ENCODE data around the gene TRIM2. TPM values are rescaled to one million over a fixed set of nuclear protein-coding genes. Genes with fewer than 3 reads are reported as not detected.

Gene TRIM2
- polyA plus RNA-seq, 4 donors, result 17.8 to 107 (median 22.1) TPM

- H3K27ac ChIP-seq (ENCODE audit: low read depth in 1 of 3, low read length in 2 of 3), result peak overlapping the region in 1 of 3 donors; percentile 75
Observed at GRCh38 chr4:153220682-153221395, 16.6 kb downstream of the TRIM2 start.

GRCh38 chr4:153221783-153222706, 17.8 kb downstream of the TRIM2 start:
- H3K4me3 ChIP-seq (ENCODE audit: low read depth in 1 of 3, low read length in 3 of 3), result peak overlapping the region; percentile 43 to 52 (median 50)
- peaks cover 4 to 48% (median 7%) of the 10 kb centered on the region in 3 donors for H3K4me1 ChIP-seq (ENCODE audit: control insufficient read depth in 3 of 3, insufficient read depth in 2 of 3, low read depth in 1 of 3, low read length in 2 of 3)
- 17 to 26% (median 18%) methylated on average over 30 of the region's 30 CpGs for WGBS, 3 donors
- H3K36me3 ChIP-seq (ENCODE audit: control insufficient read depth in 3 of 3, insufficient read depth in 2 of 3, low read depth in 1 of 3, low read length in 3 of 3), result peaks cover 0 to 20% (median 0%) of the 10 kb centered on the region in 3 donors
- peak overlapping the region; percentile 74 to 95 (median 89) for H3K27ac ChIP-seq (ENCODE audit: low read depth in 1 of 3, low read length in 2 of 3)
- FAIRE-seq (no peak), DNase-seq (peak in 1 of 2 donors; percentile 60)
- H3K9me3 ChIP-seq (ENCODE audit: control insufficient read depth in 2 of 2, insufficient read depth in 1 of 2, low read depth in 1 of 2, low read length in 1 of 2), result no peaks in the 10 kb centered on the region
- no peaks in the 10 kb centered on the region for H3K27me3 ChIP-seq (ENCODE audit: control insufficient read depth in 3 of 3, insufficient read depth in 3 of 3, low read length in 3 of 3)

More at GRCh38 chr4:153220682-153221395, 16.6 kb downstream of the TRIM2 start:
- H3K4me1 ChIP-seq (ENCODE audit: control insufficient read depth in 3 of 3, insufficient read depth in 2 of 3, low read depth in 1 of 3, low read length in 2 of 3), result peaks cover 4 to 48% (median 7%) of the 10 kb centered on the region in 3 donors
- 55 to 70% (median 65%) methylated on average over 5 of the region's 5 CpGs for WGBS, 3 donors
- no peak overlapping the region for H3K4me3 ChIP-seq (ENCODE audit: low read depth in 1 of 3, low read length in 3 of 3)
- FAIRE-seq (no peak), DNase-seq (no peak)
- peaks cover 0 to 3% of the 10 kb centered on the region in 2 donors for H3K9me3 ChIP-seq (ENCODE audit: control insufficient read depth in 2 of 2, insufficient read depth in 1 of 2, low read depth in 1 of 2, low read length in 1 of 2)
- no peaks in the 10 kb centered on the region for H3K27me3 ChIP-seq (ENCODE audit: control insufficient read depth in 3 of 3, insufficient read depth in 3 of 3, low read length in 3 of 3)
- H3K36me3 ChIP-seq (ENCODE audit: control insufficient read depth in 3 of 3, insufficient read depth in 2 of 3, low read depth in 1 of 3, low read length in 3 of 3), result peaks cover 0 to 21% (median 0%) of the 10 kb centered on the region in 3 donors

DNA sequence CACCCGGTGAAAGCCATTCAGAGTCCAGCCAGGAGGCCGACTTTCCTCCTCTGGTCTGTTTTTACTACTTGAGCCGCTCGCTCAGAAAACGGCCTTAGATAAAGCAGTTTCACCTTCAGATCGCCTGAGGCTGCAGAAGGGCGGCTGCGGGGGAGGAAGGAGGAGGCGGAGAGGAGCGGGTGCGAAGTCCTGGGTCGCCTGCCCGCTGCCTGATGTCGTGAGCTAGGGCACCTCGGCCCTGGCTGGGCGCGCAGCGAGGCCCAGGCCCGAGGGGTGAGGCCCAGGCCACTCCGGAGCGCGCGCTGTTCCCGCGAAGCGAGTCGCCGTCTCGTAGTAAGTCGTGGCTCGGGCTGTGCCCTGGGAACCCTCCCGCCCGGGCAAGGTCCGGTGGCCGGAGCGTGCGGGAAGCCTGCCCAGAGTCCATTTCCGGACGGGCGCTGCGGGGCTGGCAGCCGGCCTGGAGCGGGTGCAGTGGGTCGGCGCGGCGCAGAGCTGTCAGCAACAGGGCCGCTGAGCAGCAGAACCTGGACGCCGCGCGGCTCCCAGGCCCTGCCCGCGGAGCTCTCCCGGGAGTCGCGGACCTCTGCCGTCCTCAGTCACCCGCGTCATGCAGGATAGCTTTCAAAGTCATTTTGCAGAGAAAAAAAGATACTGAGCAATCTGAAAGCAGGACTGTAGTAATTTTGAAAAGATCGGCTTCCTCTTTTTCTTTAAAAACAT, 18.6 kb downstream of the TRIM2 start:
- Histone ChIP-seq H3K9me3 (ENCODE audit: control insufficient read depth in 2 of 2, insufficient read depth in 1 of 2, low read depth in 1 of 2, low read length in 1 of 2) (no peaks in the 10 kb centered on the region), H3K4me1 (ENCODE audit: control insufficient read depth in 3 of 3, insufficient read depth in 2 of 3, low read depth in 1 of 3, low read length in 2 of 3) (peaks cover 4 to 45% (median 7%) of the 10 kb centered on the region in 3 donors), H3K27me3 (ENCODE audit: control insufficient read depth in 3 of 3, insufficient read depth in 3 of 3, low read length in 3 of 3) (no peaks in the 10 kb centered on the region), H3K4me3 (ENCODE audit: low read depth in 1 of 3, low read length in 3 of 3) (peak overlapping the region; percentile 43 to 52 (median 50)), H3K27ac (ENCODE audit: low read depth in 1 of 3, low read length in 2 of 3) (peak overlapping the region; percentile 74 to 95 (median 89)), H3K36me3 (ENCODE audit: control insufficient read depth in 3 of 3, insufficient read depth in 2 of 3, low read depth in 1 of 3, low read length in 3 of 3) (peaks cover 0 to 20% (median 0%) of the 10 kb centered on the region in 3 donors)
- DNase-seq (peak; percentile 77 to 86), FAIRE-seq (no peak)
- WGBS, 3 donors, result 1 to 2% (median 1%) methylated on average over 55 to 61 of the region's 61 CpGs

- Histone ChIP-seq H3K36me3 (ENCODE audit: control insufficient read depth in 3 of 3, insufficient read depth in 2 of 3, low read depth in 1 of 3, low read length in 3 of 3) (peaks cover 0 to 16% (median 0%) of the 10 kb centered on the region in 3 donors), H3K27ac (ENCODE audit: low read depth in 1 of 3, low read length in 2 of 3) (peak overlapping the region; percentile 74 to 95 (median 89)), H3K4me3 (ENCODE audit: low read depth in 1 of 3, low read length in 3 of 3) (peak overlapping the region in 2 of 3 donors; percentile 50 to 52), H3K9me3 (ENCODE audit: control insufficient read depth in 2 of 2, insufficient read depth in 1 of 2, low read depth in 1 of 2, low read length in 1 of 2) (no peaks in the 10 kb centered on the region), H3K27me3 (ENCODE audit: control insufficient read depth in 3 of 3, insufficient read depth in 3 of 3, low read length in 3 of 3) (no peaks in the 10 kb centered on the region), H3K4me1 (ENCODE audit: control insufficient read depth in 3 of 3, insufficient read depth in 2 of 3, low read depth in 1 of 3, low read length in 2 of 3) (peaks cover 4 to 45% (median 7%) of the 10 kb centered on the region in 3 donors)
- DNase-seq (peak in 1 of 2 donors; percentile 32), FAIRE-seq (no peak)
- 11 to 35% (median 13%) methylated on average over 9 of the region's 9 CpGs for WGBS, 3 donors
Observed at GRCh38 chr4:153223427-153223801, 19.2 kb downstream of the TRIM2 start.

DNA sequence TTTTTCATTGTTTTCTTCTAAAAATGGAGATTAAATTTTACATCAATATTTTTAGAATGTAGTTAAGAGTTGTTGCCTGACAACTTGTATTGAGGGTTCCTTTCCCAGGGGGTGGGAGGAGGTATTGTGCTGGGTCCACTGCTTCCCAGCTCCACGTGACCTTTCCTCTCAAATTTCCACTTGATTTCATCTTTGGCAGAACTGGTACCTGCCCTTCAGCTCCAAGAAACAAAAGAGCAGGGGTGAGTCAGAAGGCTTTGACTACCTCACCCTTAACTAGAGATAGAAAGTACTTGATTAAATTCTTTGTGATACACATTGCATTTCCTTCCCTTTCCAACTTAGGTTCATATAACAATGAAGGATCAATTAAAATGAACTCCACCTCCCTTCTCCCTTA, 19.7 kb downstream of the TRIM2 start:
- Histone ChIP-seq H3K27me3 (ENCODE audit: control insufficient read depth in 3 of 3, insufficient read depth in 3 of 3, low read length in 3 of 3) (no peaks in the 10 kb centered on the region), H3K9me3 (ENCODE audit: control insufficient read depth in 2 of 2, insufficient read depth in 1 of 2, low read depth in 1 of 2, low read length in 1 of 2) (no peaks in the 10 kb centered on the region), H3K4me3 (ENCODE audit: low read depth in 1 of 3, low read length in 3 of 3) (peak overlapping the region in 1 of 3 donors; percentile 50), H3K4me1 (ENCODE audit: control insufficient read depth in 3 of 3, insufficient read depth in 2 of 3, low read depth in 1 of 3, low read length in 2 of 3) (peaks cover 4 to 41% (median 7%) of the 10 kb centered on the region in 3 donors), H3K36me3 (ENCODE audit: control insufficient read depth in 3 of 3, insufficient read depth in 2 of 3, low read depth in 1 of 3, low read length in 3 of 3) (peaks cover 0 to 16% (median 4%) of the 10 kb centered on the region in 3 donors), H3K27ac (ENCODE audit: low read depth in 1 of 3, low read length in 2 of 3) (peak overlapping the region in 2 of 3 donors; percentile 89 to 95)
- 3 to 35% (median 35%) methylated on average over 1 of the region's 1 CpG for whole genome bisulfite sequencing, 3 donors
- DNase-seq, result peak; percentile 46 to 77
- no peak for FAIRE-seq

GRCh38 chr4:153224474-153224873, 20.2 kb downstream of the TRIM2 start:
- Histone ChIP-seq H3K4me3 (ENCODE audit: low read depth in 1 of 3, low read length in 3 of 3) (no peak overlapping the region), H3K27me3 (ENCODE audit: control insufficient read depth in 3 of 3, insufficient read depth in 3 of 3, low read length in 3 of 3) (no peaks in the 10 kb centered on the region), H3K9me3 (ENCODE audit: control insufficient read depth in 2 of 2, insufficient read depth in 1 of 2, low read depth in 1 of 2, low read length in 1 of 2) (no peaks in the 10 kb centered on the region), H3K4me1 (ENCODE audit: control insufficient read depth in 3 of 3, insufficient read depth in 2 of 3, low read depth in 1 of 3, low read length in 2 of 3) (peaks cover 4 to 38% (median 7%) of the 10 kb centered on the region in 3 donors), H3K36me3 (ENCODE audit: control insufficient read depth in 3 of 3, insufficient read depth in 2 of 3, low read depth in 1 of 3, low read length in 3 of 3) (peaks cover 0 to 16% (median 4%) of the 10 kb centered on the region in 3 donors), H3K27ac (ENCODE audit: low read depth in 1 of 3, low read length in 2 of 3) (no peak overlapping the region)
- WGBS, 3 donors, result 87 to 96% (median 92%) methylated on average over 1 of the region's 1 CpG
- FAIRE-seq (no peak), DNase-seq (no peak)

DNA sequence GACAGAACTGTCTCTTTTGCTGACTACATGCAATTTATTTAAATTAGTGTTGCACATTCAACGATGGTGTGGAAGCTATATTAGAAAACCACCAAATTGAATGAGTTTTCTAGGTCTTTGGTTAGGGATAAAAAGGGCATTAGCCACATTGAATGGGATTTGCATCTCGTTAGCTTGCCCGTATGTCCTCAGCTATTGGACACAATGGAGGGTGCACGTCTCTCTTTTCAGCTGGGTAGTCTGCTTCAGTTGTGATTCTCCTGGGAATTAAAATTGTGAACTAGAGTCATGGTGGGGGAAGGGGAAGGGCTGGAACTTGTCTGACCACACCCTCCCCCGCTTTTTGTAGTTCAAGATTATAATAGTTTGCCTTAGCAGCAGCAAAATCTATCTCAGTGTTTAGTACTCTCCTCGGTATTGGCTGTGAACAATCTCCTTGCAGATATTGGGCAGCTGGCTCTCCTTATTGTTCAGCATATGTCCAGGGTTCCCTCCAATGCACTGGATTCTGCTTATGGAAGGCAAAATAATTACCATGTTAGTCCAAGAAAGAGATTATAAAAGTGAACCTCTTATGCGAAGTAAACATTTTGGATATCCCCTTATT, 23.3 kb downstream of the TRIM2 start:
- Histone ChIP-seq H3K27ac (ENCODE audit: low read depth in 1 of 3, low read length in 2 of 3) (no peak overlapping the region), H3K4me3 (ENCODE audit: low read depth in 1 of 3, low read length in 3 of 3) (no peak overlapping the region), H3K4me1 (ENCODE audit: control insufficient read depth in 3 of 3, insufficient read depth in 2 of 3, low read depth in 1 of 3, low read length in 2 of 3) (peaks cover 0 to 13% (median 4%) of the 10 kb centered on the region in 3 donors), H3K9me3 (ENCODE audit: control insufficient read depth in 2 of 2, insufficient read depth in 1 of 2, low read depth in 1 of 2, low read length in 1 of 2) (no peaks in the 10 kb centered on the region), H3K36me3 (ENCODE audit: control insufficient read depth in 3 of 3, insufficient read depth in 2 of 3, low read depth in 1 of 3, low read length in 3 of 3) (peaks cover 0 to 19% (median 4%) of the 10 kb centered on the region in 3 donors), H3K27me3 (ENCODE audit: control insufficient read depth in 3 of 3, insufficient read depth in 3 of 3, low read length in 3 of 3) (peaks cover 0 to 3% (median 0%) of the 10 kb centered on the region in 3 donors)
- FAIRE-seq (no peak), DNase-seq (no peak)
- WGBS, 3 donors, result 78 to 79% (median 78%) methylated on average over 7 of the region's 7 CpGs
